GM12892 (cell line): ENCODE measurements around the gene CC2D2B.

ENCODE experiments used
- POLR2AphosphoS5 ChIP-seq: IDR thresholded peaks from 2 replicates; pipeline ENCODE4 v1.6.1; 2011; ENCODE audit warnings: low read depth, low read length, control low read depth
- TAF1 ChIP-seq: IDR thresholded peaks from 2 replicates; pipeline ENCODE4 v1.6.1; 2011; ENCODE audit warnings: low read depth, mild to moderate bottlenecking, control low read depth, low read length, borderline replicate concordance

DNA sequence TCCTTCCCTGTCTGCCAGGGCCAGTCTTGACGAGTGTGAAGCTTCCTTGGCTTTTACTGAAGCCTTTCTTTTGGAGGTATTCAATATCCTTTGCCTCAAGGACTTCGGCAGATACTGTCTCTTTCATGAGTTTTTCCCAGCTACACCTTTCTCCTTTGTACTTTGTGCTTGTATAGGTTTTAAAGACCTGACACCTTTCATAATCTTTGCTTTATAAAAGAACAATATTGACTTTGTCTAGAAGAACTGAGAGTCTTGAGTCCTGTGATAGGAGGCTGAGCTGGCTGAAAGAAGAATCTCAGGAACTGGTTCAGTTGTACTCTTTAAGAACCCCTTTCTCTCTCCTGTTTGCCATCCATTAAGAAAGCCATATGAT is 41.3 kb upstream of the CC2D2B start:
- no peak for TF ChIP-seq POLR2AphosphoS5
- no peak for TF ChIP-seq TAF1
